CD14-positive monocyte (primary cell): ENCODE results near the gene SYNE3. TPM values are rescaled to one million over a fixed set of nuclear protein-coding genes. Genes with fewer than 3 reads are reported as not detected.

Source experiments
- DNase-seq, 3 donors: peaks; one replicate each; pipeline ENCODE4 v3.0.0-alpha.2; 2011 to 2022
- H2AFZ ChIP-seq: 2 replicates; pipeline ENCODE4 v1.6.0; 2012; ENCODE audit warnings: mild to moderate bottlenecking, low read depth, low read length, inconsistent platforms; ENCODE audit not compliant: insufficient read depth, poor library complexity, severe bottlenecking
- H3K27ac ChIP-seq, 2 donors: 1 replicate in 1 of 2; 2 replicates in 1 of 2; pipeline ENCODE4 v1.5.1; 2012 to 2013; ENCODE audit warnings: low read length in 2 of 2, control low read depth in 1 of 2, inconsistent platforms in 1 of 2, low read depth in 1 of 2, mild to moderate bottlenecking in 1 of 2
- H3K27me3 ChIP-seq, 2 donors: one replicate each; pipeline versions ENCODE4 v1.6.0 to v1.6.1; 2011 to 2013; ENCODE audit warnings: low read length in 2 of 2; ENCODE audit not compliant: control insufficient read depth in 2 of 2, insufficient read depth in 2 of 2
- H3K36me3 ChIP-seq, 2 donors: replicated peaks in 1 of 2; 1 replicate in 1 of 2; 2 replicates in 1 of 2; pipeline versions ENCODE4 v1.5.1 to v1.6.1; 2012 to 2013; ENCODE audit warnings: low read length in 2 of 2, control low read depth in 1 of 2, inconsistent platforms in 1 of 2, mild to moderate bottlenecking in 1 of 2; ENCODE audit not compliant: insufficient read depth in 2 of 2, control insufficient read depth in 1 of 2
- H3K4me1 ChIP-seq, 2 donors: 1 replicate in 1 of 2; 2 replicates in 1 of 2; pipeline versions ENCODE4 v1.5.1 to v1.6.1; 2012 to 2013; ENCODE audit warnings: low read length in 2 of 2, control low read depth in 1 of 2, inconsistent platforms in 1 of 2, mild to moderate bottlenecking in 1 of 2, moderate library complexity in 1 of 2; ENCODE audit not compliant: insufficient read depth in 2 of 2, control insufficient read depth in 1 of 2
- H3K4me2 ChIP-seq: replicated peaks from 2 replicates; pipeline ENCODE3; 2012; ENCODE audit warnings: low read length, moderate library complexity, mild to moderate bottlenecking; ENCODE audit not compliant: poor library complexity, severe bottlenecking; ENCODE audit errors: extremely low read depth
- H3K4me3 ChIP-seq, 3 experiments: fragments of 200-600 bp in 1 of 3; sonication (generic) in 1 of 3; replicated peaks in 1 of 3; 1 replicate in 2 of 3; 2 replicates in 1 of 3; pipeline ENCODE4 v1.5.1; 2011 to 2013; ENCODE audit warnings: low read length in 3 of 3, mild to moderate bottlenecking in 3 of 3, control low read depth in 2 of 3, low read depth in 2 of 3, inconsistent platforms in 1 of 3, moderate library complexity in 1 of 3
- H3K79me2 ChIP-seq: 2 replicates; pipeline ENCODE4 v1.6.0; 2012; ENCODE audit warnings: mild to moderate bottlenecking, control low read depth, inconsistent platforms, low read length, moderate library complexity; ENCODE audit not compliant: insufficient read depth
- H3K9ac ChIP-seq: 2 replicates; pipeline ENCODE4 v1.6.0; 2017; ENCODE audit warnings: low read length, mild to moderate bottlenecking; ENCODE audit not compliant: insufficient read depth, poor library complexity, severe bottlenecking
- H3K9me3 ChIP-seq, 2 donors: replicated peaks in 1 of 2; 1 replicate in 1 of 2; 2 replicates in 1 of 2; pipeline versions ENCODE4 v1.5.1 to v1.6.1; 2012 to 2013; ENCODE audit warnings: low read length in 2 of 2, control low read depth in 1 of 2; ENCODE audit not compliant: control insufficient read depth in 1 of 2, insufficient read depth in 1 of 2
- H4K20me1 ChIP-seq: 2 replicates; pipeline ENCODE4 v1.6.0; 2012; ENCODE audit warnings: mild to moderate bottlenecking, low read length, control low read depth, moderate library complexity; ENCODE audit not compliant: insufficient read depth
- H3K27ac Mint-ChIP-seq, 7 donors: one replicate each; pipeline ENCODE4 v1.8.0; 2020; ENCODE audit warnings: mild to moderate bottlenecking in 7 of 7, mixed read lengths in 7 of 7, moderate library complexity in 6 of 7, inconsistent platforms in 2 of 7
- H3K27me3 Mint-ChIP-seq, 3 donors: one replicate each; pipeline ENCODE4 v1.8.0; 2021 to 2022; ENCODE audit warnings: low read depth in 3 of 3, mild to moderate bottlenecking in 3 of 3, mixed read lengths in 3 of 3, moderate library complexity in 3 of 3, inconsistent platforms in 1 of 3
- H3K36me3 Mint-ChIP-seq, 2 donors: one replicate each; pipeline ENCODE4 v1.8.0; 2020; ENCODE audit warnings: mixed read lengths in 2 of 2, inconsistent platforms in 1 of 2, mild to moderate bottlenecking in 1 of 2
- H3K4me1 Mint-ChIP-seq: one replicate; pipeline ENCODE4 v1.8.0; 2020; ENCODE audit warnings: mild to moderate bottlenecking, mixed read lengths
- H3K4me3 Mint-ChIP-seq, 2 donors: one replicate each; pipeline ENCODE4 v1.8.0; 2020; ENCODE audit warnings: mild to moderate bottlenecking in 2 of 2, mixed read lengths in 2 of 2, moderate library complexity in 1 of 2
- H3K9me3 Mint-ChIP-seq, 7 donors: one replicate each; pipeline ENCODE4 v1.8.0; 2020 to 2022; ENCODE audit warnings: mixed read lengths in 7 of 7, mild to moderate bottlenecking in 6 of 7, moderate library complexity in 6 of 7, inconsistent platforms in 2 of 7
- CTCF ChIP-seq: fragments of 200-600 bp; IDR thresholded peaks from one replicate; pipeline ENCODE4 v1.8.0; 2022; ENCODE audit warnings: antibody characterized with exemption, mild to moderate bottlenecking
- WGBS: methylation state at CpG from one replicate; pipeline ENCODE4 v1.1.5; 2013; ENCODE audit warnings: missing lambda C conversion rate; ENCODE audit not compliant: insufficient coverage; 5-methylcytosine and 5-hydroxymethylcytosine counted together
- intact Hi-C, 2 donors: fragments of 100-400 bp; cut with micrococcal nuclease; formaldehyde crosslinking; loops; one replicate each; pipeline versions ENCODE4 v1.15.0 to v1.15.1; 2023
- polyA plus RNA-seq, 3 donors: library from polyadenylated mRNA; depleted of rRNA in 1 of 3; unstranded in 2 of 3; stranded (reverse) in 1 of 3; fragments of 300-500 nt in 2 of 3; fragments of >200 nt in 1 of 3; fragmentation: Illumina TruSeq in 2 of 3; gene quantifications; 1 replicate in 2 of 3; 2 replicates in 1 of 3; pipeline ENCODE4 v1.2.3, GENCODE V29; 2012 to 2021

The SYNE3 gene
- polyA plus RNA-seq, 3 donors: 2.6 to 26.1 (median 3.5) TPM

DNA sequence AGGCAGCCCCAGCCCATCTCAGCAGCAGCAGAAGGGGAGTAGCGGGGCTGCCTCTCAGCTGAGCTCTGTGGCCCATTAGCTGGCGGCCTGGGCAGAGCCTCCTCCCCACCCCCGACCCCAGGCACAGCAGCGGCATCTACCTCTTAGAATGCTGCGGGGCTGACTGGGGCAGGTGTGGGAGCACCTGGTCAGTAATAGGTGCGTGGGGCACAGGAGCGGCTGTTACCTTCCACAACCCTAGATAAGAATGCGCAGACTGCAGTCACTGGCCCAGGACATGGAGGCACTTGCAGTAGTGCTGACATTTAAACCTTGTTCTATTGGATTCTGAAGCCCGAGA is 35.6 kb downstream of the SYNE3 start:
- Histone ChIP-seq H2AFZ (no peak overlapping the region), H3K27me3 (no peaks in the 10 kb centered on the region), H3K36me3 (peaks cover 44 to 69% of the 10 kb centered on the region in 2 donors), H3K27ac (peak overlapping the region in 1 of 2 donors; percentile 73), H3K4me2 (no peak overlapping the region), H3K4me1 (peaks cover 8 to 11% of the 10 kb centered on the region in 2 donors), H3K4me3 (no peak overlapping the region), H3K9ac (peak overlapping the region; percentile 15), H3K9me3 (no peaks in the 10 kb centered on the region), H4K20me1 (peaks cover 100% of the 10 kb centered on the region), H3K79me2 (peaks cover 100% of the 10 kb centered on the region)
- no peak for TF ChIP-seq CTCF
- WGBS: 95% methylated on average over 7 of the region's 9 CpGs
- H3K4me3 Mint-ChIP-seq: no peak overlapping the region
- H3K27ac Mint-ChIP-seq: peak overlapping the region in 6 of 7 donors; percentile 0 to 88 (median 46)
- intact Hi-C loops: no loop called here
- H3K4me1 Mint-ChIP-seq: peaks cover 35% of the 10 kb centered on the region
- peaks cover 41 to 72% of the 10 kb centered on the region in 2 donors for H3K36me3 Mint-ChIP-seq
- H3K9me3 Mint-ChIP-seq: peaks cover 0 to 5% (median 0%) of the 10 kb centered on the region in 7 donors
- peaks cover 0 to 2% (median 0%) of the 10 kb centered on the region in 3 donors for H3K27me3 Mint-ChIP-seq
- no peak for DNase-seq

DNA sequence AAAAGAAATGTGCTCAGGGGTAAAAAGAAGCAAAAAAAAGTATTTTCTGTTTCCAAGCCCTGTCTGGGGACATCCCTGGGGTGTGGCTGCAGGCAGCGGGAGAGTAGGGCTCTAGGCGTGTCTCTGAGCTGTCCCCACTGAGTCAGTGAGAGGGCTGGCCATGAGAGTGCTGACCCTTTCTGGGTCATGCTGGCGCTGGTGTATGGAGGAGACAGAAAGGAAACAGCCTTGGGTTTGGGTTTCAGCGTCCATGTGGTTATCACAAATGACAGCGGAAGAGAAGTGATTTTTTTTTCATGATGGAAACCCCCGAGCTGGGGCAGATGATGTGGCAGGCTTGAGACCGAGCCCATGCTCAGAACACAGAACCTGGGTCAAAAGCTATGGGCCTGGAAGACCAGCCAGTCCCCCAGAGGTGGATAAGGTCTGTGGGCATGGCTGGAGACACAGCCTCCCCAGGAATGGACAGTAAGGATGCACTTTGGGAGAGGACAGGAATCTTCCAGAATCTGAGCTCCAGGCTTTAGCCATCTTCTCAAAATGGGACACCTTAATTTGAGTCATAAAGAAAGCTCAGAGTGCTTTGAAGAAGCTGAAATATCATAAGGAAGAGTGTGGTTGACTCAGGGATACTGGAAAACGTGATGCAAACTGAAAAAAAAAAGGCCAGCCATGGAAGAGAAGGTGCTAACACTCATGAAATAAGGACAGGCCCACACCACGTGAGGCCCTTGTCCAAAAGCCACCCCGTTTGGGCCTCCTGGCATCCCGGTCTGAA is 36.2 kb downstream of the SYNE3 start:
- Histone ChIP-seq H3K79me2 (peaks cover 99% of the 10 kb centered on the region), H4K20me1 (peaks cover 100% of the 10 kb centered on the region), H3K4me3 (no peak overlapping the region), H3K4me2 (no peak overlapping the region), H3K9ac (peak overlapping the region; percentile 15), H2AFZ (no peak overlapping the region), H3K9me3 (no peaks in the 10 kb centered on the region), H3K36me3 (peaks cover 45 to 69% of the 10 kb centered on the region in 2 donors), H3K27me3 (no peaks in the 10 kb centered on the region), H3K27ac (peak overlapping the region; percentile 11 to 73), H3K4me1 (peaks cover 8 to 11% of the 10 kb centered on the region in 2 donors)
- DNase-seq: peak in 2 of 3 donors; percentile 24 to 72
- peaks cover 34% of the 10 kb centered on the region for H3K4me1 Mint-ChIP-seq
- H3K36me3 Mint-ChIP-seq: peaks cover 43 to 72% of the 10 kb centered on the region in 2 donors
- peaks cover 0 to 2% (median 0%) of the 10 kb centered on the region in 3 donors for H3K27me3 Mint-ChIP-seq
- H3K9me3 Mint-ChIP-seq: peaks cover 0 to 5% (median 0%) of the 10 kb centered on the region in 7 donors
- H3K27ac Mint-ChIP-seq: peak overlapping the region; percentile 42 to 94 (median 69)
- intact Hi-C loops: no loop called here
- H3K4me3 Mint-ChIP-seq: no peak overlapping the region
- TF ChIP-seq CTCF: no peak
- WGBS: 59% methylated on average over 11 of the region's 11 CpGs
